Fibroblast of the aortic adventitia (primary cell): ENCODE data around the gene EVI5L. TPM values are rescaled to one million over a fixed set of nuclear protein-coding genes. Genes with fewer than 3 reads are reported as not detected.

ENCODE experiments used
- DNase-seq: peaks from one replicate; pipeline ENCODE4 v3.0.0-alpha.2; 2010; ENCODE audit warnings: low read depth
- H3K4me3 ChIP-seq: 2 replicates; pipeline ENCODE4 v1.5.1; 2011; ENCODE audit warnings: low read depth, mild to moderate bottlenecking, control low read depth, low read length, moderate library complexity
- total RNA-seq: library from RNA; depleted of rRNA; stranded (reverse); fragments of >200 nt; gene quantifications from 2 replicates; pipeline ENCODE4 v1.2.3, GENCODE V29; 2012; ENCODE audit warnings: low replicate concordance
- TF ChIP-seq, protein P1 (sequence below): IDR thresholded peaks from 2 replicates; pipeline ENCODE4 v1.5.1; 2011; ENCODE audit warnings: mild to moderate bottlenecking, low read length, control low read depth, inconsistent platforms; ENCODE audit not compliant: insufficient read depth

Gene EVI5L
- total RNA-seq, 1 donor, result 16.6 TPM

- no peak overlapping the region for H3K4me3 ChIP-seq
- TF ChIP-seq, protein P1, sequence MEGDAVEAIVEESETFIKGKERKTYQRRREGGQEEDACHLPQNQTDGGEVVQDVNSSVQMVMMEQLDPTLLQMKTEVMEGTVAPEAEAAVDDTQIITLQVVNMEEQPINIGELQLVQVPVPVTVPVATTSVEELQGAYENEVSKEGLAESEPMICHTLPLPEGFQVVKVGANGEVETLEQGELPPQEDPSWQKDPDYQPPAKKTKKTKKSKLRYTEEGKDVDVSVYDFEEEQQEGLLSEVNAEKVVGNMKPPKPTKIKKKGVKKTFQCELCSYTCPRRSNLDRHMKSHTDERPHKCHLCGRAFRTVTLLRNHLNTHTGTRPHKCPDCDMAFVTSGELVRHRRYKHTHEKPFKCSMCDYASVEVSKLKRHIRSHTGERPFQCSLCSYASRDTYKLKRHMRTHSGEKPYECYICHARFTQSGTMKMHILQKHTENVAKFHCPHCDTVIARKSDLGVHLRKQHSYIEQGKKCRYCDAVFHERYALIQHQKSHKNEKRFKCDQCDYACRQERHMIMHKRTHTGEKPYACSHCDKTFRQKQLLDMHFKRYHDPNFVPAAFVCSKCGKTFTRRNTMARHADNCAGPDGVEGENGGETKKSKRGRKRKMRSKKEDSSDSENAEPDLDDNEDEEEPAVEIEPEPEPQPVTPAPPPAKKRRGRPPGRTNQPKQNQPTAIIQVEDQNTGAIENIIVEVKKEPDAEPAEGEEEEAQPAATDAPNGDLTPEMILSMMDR, result no peak
- DNase-seq, result no peak
These were observed 78.2 kb downstream of the EVI5L start for GRCh38 chr19:7908078-7908699.

DNA sequence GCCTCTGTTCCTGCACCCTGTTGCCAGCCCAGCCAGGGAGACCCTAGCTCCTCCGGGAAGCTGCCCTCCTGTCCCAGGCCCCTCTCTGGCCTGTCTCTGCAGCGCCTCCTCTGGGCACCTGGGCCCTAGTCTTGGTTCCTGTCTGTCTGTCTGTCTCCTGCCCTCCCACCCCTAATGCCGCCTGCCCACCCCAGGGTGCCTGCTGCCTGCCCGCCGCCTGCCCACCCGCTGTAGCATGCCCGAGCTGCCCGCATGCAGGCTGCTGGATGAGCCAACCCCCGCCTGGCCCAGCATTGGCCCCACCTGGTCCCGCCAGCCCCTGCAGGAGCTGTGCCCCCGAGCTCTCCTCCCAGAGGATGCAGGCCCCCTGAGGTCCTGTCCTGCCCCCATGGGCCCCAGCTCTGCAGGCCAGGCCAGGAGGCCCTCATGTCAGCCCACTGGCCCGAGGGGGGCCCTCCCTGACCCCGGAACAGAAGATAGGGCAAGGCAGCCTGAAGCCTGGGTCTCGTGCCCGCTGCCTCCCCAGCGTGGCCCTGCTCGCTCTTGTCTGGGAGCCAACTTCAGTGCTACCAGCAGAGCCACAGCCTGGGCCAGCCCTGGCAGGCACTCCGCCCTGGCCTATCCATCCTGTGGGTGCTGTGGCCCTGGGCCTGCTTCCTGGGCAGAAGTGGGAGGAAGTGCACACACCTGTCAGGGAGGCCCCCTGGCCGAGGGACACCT is 78.9 kb downstream of the EVI5L start:
- no peak for DNase-seq
- TF ChIP-seq, protein P1, result no peak

GRCh38 chr19:7909471-7910067 is 79.6 kb downstream of the EVI5L start:
- H3K4me3 ChIP-seq, result no peak overlapping the region
- DNase-seq, result no peak
- TF ChIP-seq, protein P1, result no peak

More for the DNA sequence above, 78.9 kb downstream of the EVI5L start:
- H3K4me3 ChIP-seq, result no peak overlapping the region

GRCh38 chr19:7910321-7911161 is 80.5 kb downstream of the EVI5L start:
- H3K4me3 ChIP-seq, result no peak overlapping the region
- DNase-seq, result no peak
- TF ChIP-seq, protein P1, result no peak

GRCh38 chr19:7911508-7912143 is 81.6 kb downstream of the EVI5L start:
- DNase-seq, result no peak
- TF ChIP-seq, protein P1, result no peak
- no peak overlapping the region for H3K4me3 ChIP-seq

DNA sequence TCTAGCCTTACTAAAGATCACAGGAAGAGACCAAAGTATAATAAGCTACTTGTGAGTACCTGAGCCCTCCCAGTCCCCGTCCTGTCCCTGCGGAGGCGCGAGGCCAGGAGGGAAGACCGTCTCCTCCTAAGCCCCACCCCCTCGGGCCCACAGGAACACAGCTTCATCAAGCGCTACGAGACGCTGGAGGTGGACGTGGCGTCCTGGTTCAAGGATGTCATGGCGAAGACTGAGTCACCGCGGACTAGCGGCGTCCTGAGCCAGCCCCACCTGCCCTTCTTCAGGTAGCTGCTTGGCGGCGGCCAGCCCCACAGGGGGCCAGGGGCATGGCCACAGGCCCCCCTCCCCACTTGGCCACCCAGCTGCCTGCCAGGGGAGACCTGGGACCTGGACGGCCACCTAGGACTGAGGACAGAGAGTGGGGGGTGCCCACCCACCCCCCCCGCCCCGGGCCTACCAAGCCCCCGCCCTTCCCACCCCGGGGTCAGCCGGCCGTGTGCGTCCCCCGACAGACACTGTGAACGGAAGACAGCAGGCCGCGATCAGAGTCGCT is 82.2 kb downstream of the EVI5L start:
- TF ChIP-seq, protein P1, result no peak
- no peak for DNase-seq
- H3K4me3 ChIP-seq, result no peak overlapping the region
